ENCODE results near the gene BNIP2. TPM values are rescaled to one million over a fixed set of nuclear protein-coding genes. Genes with fewer than 3 reads are reported as not detected.
"Not testable (repeated sequence)": the region's sequence is repeated elsewhere in the genome, so short reads cannot be mapped to it uniquely, and the experiment has no call there.

Gene BNIP2, protein sequence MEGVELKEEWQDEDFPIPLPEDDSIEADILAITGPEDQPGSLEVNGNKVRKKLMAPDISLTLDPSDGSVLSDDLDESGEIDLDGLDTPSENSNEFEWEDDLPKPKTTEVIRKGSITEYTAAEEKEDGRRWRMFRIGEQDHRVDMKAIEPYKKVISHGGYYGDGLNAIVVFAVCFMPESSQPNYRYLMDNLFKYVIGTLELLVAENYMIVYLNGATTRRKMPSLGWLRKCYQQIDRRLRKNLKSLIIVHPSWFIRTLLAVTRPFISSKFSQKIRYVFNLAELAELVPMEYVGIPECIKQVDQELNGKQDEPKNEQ
- total RNA-seq = 66.6 TPM

GRCh38 chr15:59688782-59689625 lies at the start of gene BNIP2:
Gene BNIP2, minus strand, starts transcription at chr15:59689320. Its CDS starts 6,863 bp downstream, at chr15:59682457.
- peak; percentile 98 for DNase-seq

- DNase-seq = no peak
Observed at GRCh38 chr15:59738676-59739075, 49.6 kb upstream of the BNIP2 start.

DNA sequence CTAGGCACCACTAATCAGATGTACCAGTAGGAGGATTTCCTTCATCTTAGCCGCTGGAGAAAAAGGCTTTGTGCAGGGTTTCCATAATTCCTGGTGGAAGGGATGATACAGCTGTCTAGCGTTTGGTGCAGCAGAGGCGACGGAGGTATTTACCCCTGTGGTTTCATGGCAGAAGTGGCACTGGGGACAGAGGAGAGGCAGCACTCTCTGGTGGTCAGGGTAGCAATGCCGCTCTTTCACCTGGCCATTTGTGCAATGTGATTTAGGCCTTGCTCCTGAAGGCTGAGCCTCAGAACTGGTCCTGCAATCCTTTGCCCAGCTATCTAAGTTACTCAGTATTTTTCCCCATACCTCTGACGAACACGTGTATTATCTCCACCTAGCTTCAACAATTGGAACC lies 47.1 kb upstream of the BNIP2 start:
- DNase-seq = no peak

GRCh38 chr15:59725151-59725486 lies 36.0 kb upstream of the BNIP2 start:
- DNase-seq = no peak

DNA sequence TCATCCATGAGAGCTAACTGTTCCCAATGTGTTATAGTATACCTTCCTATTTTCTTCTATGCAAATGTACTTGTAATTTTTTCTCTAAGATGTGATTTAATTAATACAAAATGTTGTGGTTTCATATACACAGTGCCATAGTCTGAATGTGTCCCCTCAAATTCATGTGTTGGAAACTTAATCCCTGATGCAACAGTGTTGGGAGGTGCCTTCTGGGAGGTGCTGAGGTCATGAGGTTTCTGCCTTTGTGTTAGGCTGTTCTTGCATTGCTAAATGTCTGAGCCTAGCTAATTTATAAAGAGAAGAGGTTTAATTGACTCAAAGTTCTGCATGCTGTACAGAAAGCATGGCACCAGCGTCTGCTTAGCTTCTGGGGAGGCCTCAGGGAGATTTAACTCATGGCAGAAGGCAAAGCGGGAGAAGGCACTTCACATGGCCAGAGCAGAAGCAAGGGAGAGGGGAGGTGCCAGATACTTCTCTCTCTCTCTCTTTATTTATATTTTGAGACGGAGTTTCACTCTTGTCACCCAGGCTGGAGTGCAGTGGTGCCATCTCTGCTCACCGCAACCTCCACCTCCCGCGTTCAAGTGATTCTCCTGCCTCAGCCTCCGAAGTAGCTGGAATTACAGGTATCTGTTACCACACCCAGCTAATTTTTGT lies 34.7 kb upstream of the BNIP2 start:
- no peak for DNase-seq

- no peak for DNase-seq
Observed at GRCh38 chr15:59722476-59722875, 33.4 kb upstream of the BNIP2 start.

- no peak for DNase-seq
Observed at GRCh38 chr15:59722037-59722436, 32.9 kb upstream of the BNIP2 start.

DNA sequence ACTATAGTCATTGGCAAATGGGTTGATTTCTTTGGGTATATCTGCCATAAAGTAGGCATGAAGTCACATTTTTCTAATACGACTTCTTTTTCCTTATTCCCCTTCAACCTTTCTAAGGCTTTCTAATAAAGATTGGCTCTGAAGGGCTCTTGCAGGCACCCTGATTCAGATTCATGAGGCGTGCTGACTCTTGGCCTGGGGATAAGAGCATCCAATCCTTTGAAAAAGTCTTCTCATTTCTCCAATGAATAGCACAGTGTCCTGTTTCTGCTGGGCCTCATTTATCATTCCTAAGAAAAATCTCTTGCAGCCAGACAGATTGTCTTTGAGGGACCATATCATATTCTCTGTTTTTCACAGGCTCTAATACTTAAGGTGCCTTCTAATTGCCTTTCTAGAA lies 32.3 kb upstream of the BNIP2 start:
- no peak for DNase-seq

DNA sequence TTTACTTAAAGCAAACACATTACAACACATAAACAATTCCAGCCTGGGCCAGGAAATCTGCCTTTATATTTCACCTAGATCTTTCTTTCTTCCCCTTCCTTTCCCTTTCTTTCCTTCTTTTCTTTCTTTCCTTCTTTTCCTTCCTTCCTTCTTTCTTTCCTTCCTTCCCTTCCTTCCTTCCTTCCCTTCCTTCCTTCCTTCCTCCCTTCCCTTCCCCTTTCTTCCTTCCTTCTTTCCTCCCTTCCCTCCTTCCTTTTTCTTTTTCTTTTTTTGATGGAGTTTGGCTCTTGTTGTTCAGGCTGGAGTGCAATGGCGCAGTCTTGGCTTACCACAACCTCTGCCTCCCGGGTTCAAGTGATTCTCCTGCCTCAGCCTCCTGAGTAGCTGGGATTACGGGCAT lies 24.1 kb upstream of the BNIP2 start:
- DNase-seq = no peak

DNA sequence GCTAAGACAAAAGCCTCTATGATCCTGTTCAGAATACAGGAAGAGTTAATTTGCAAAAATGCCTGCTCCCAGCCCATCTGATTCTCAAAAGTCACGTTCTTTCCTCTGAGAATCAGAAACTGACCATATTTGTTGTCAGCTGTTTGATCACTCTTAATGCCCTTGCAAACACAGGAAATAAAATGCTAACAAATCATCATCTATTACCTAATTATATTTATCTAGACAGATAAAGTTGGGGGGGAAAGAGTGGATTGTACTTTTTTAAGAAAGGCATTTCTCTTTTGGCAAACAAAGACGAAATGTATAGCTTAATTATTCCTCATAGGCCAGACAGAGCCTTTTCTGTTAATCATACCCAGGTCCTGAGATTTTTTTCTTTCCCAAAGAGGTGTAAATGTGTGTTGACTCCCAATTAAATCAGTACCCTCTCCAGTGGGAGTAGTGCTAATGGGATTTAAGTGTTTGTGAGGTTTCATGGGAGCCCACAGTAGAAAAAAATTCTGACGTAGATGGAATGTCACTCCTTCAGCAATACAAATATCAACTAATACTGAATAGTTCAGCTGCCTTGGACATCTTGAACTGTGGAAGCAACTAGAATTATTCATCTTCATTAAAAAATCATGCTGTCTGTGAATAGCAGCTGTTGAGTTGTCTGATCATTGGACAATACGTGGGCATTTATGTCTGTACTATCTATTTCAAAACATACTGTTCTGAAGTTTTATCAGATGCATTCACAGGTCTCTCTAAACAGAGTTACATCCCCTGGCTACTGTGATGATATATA lies 22.5 kb upstream of the BNIP2 start:
- no peak for DNase-seq

- DNase-seq = no peak
Observed at GRCh38 chr15:59707619-59708018, 18.5 kb upstream of the BNIP2 start.

DNA sequence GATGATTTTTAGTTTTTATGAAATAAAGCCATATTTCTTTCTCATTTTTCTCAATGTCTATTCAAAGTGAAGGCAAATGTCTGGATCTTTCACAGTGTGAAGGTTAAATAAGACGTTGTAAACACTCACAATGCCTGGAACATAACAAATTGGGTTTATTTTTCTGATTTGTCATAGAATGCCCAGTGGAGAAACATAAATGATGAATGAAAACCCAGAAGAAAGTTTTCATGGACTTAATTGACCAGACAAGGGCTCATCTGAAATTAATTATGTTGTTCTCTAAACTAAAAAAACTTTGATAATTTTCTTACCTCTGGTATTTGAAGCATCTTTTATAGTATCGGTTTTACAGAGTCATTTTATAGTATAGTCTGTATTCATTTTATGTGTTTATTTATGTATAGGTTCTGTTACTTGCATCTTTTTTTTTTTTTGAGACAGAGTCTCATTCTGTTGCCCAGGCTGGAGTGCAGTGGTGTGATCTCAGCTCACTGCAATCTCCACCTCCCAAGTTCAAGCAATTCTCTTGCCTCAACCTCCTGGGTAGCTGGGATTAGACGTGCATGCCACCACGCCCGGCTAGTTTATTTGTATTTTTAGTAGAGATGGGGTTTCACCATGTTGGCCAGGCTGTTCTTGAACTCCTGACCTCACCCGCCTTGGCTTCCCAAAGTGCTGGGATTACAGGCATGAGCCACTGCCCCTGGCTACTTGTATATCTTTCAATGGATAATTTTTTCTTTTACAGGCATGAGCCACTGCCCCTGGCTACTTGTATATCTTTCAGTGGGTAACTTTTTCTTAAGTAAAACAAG lies 15.1 kb upstream of the BNIP2 start:
- DNase-seq = no peak

- DNase-seq = no peak
Observed at GRCh38 chr15:59702351-59702750, 13.2 kb upstream of the BNIP2 start.

GRCh38 chr15:59701880-59702279 lies 12.8 kb upstream of the BNIP2 start:
- no peak for DNase-seq

GRCh38 chr15:59699810-59700431 lies 10.8 kb upstream of the BNIP2 start:
- DNase-seq = no peak

DNA sequence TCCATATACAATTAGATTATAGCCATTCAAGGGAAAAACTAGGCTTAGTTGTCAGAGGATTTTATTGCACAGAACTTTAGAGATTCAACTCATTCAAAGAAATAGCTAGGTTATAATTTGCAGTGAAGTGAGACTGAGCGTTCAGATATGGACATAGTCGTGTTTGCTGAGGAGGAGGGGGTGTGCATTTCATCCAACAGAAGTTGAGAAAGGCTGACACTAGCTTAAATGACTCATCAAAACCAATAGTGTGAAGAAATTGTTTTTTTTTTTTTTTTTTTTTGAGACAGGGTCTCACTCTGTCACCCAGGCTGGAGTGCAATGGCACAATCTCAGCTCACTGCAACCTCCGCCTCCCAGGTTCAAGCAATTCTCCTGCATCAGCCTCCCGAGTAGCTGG lies 8.9 kb upstream of the BNIP2 start:
- DNase-seq = not testable (repeated sequence)

DNA sequence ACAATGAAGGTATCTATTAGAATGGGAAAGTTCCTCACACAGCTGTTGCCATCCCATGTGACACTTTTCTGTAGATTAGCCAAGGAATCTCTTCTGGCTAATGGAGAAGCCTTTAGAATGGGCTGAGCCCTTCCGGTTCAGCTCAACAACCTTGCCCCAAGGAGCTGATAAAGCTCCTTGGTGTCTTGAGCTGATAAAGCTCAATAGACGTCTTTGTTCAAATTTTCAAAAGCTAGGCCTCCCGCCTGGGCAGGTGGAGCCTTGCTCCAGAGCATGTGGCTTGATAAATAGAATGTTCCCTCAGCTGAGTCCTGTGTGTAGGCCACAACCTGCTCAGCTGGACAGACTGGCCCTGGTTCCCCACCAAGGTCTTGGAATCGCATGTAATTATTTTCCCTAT lies 7.2 kb upstream of the BNIP2 start:
- DNase-seq = no peak

DNA sequence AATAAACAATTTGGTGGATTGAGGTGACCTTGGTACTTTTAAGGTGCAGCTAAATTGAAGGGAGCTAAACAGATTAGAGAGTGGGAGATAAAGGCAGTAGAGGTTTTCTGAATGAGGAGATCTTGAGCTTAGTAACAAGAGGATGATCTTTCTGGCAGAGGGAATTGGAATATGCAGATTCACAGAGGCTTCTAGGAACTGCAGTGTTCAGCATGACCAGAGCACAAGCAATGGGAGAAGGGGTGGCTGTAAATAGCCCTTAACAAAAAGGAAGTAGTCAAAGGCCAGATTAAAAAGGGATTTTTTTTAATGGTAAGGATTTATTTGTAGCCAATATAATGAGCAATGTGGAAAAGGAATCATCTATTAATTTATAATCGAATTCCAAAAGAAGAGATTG lies 5.7 kb upstream of the BNIP2 start:
- no peak for DNase-seq

- DNase-seq = no peak
Observed at GRCh38 chr15:59691194-59691805, 2.2 kb upstream of the BNIP2 start.

GRCh38 chr15:59689626-59690236 lies 611 bp upstream of the BNIP2 start:
- DNase-seq = no peak
